NCI-H146 treated with DMSO at 0.1 percent for 48 hours (cell line): ENCODE measurements around the gene TMEM272.

ENCODE experiments used
- DNase-seq: peaks from one replicate; lab custom pipeline; 2025; ENCODE audit not compliant: unreplicated experiment; lab: John Stamatoyannopoulos, UW

TMEM272 gene

GRCh38 chr13:51844862-51845573, at the start of gene TMEM272:
TSS of gene TMEM272 (minus strand) at chr13:51845177. CDS start at chr13:51838530, 6,647 bp downstream.
- peak; percentile 39 for DNase-seq

- no peak for DNase-seq
These were observed 49.3 kb upstream of the TMEM272 start for GRCh38 chr13:51894239-51894638.

GRCh38 chr13:51892657-51893056, 47.7 kb upstream of the TMEM272 start:
- no peak for DNase-seq

- no peak for DNase-seq
These were observed 42.5 kb upstream of the TMEM272 start for GRCh38 chr13:51887468-51887867.

- DNase-seq = no peak
These were observed 40.7 kb upstream of the TMEM272 start for GRCh38 chr13:51885651-51886050.

GRCh38 chr13:51883226-51883600, 38.2 kb upstream of the TMEM272 start:
- DNase-seq = no peak

GRCh38 chr13:51882570-51883225, 37.7 kb upstream of the TMEM272 start:
- DNase-seq = no peak

- no peak for DNase-seq
These were observed 36.3 kb upstream of the TMEM272 start for GRCh38 chr13:51881296-51881695.

- DNase-seq = no peak
These were observed 34.2 kb upstream of the TMEM272 start for GRCh38 chr13:51879133-51879532.

GRCh38 chr13:51874651-51875050, 29.7 kb upstream of the TMEM272 start:
- DNase-seq = no peak

- no peak for DNase-seq
These were observed 28.9 kb upstream of the TMEM272 start for GRCh38 chr13:51873837-51874236.

- DNase-seq = no peak
These were observed 28.3 kb upstream of the TMEM272 start for GRCh38 chr13:51873117-51873798.

- no peak for DNase-seq
These were observed 25.6 kb upstream of the TMEM272 start for GRCh38 chr13:51870616-51871015.

- no peak for DNase-seq
These were observed 24.9 kb upstream of the TMEM272 start for GRCh38 chr13:51869916-51870315.

- no peak for DNase-seq
These were observed 22.1 kb upstream of the TMEM272 start for GRCh38 chr13:51867062-51867461.

- no peak for DNase-seq
These were observed 20.9 kb upstream of the TMEM272 start for GRCh38 chr13:51865838-51866237.

- DNase-seq = no peak
These were observed 18.0 kb upstream of the TMEM272 start for GRCh38 chr13:51862957-51863356.

- no peak for DNase-seq
These were observed 16.8 kb upstream of the TMEM272 start, which contains the start of gene CCDC70 for GRCh38 chr13:51861723-51862300. TSS of gene CCDC70 (plus strand) at chr13:51861969. CDS start at chr13:51865412, 3,443 bp downstream.

- DNase-seq = peak; percentile 6
These were observed 13.7 kb upstream of the TMEM272 start for GRCh38 chr13:51858433-51859247.

- DNase-seq = peak; percentile 61
These were observed 12.0 kb upstream of the TMEM272 start for GRCh38 chr13:51856998-51857397.
